HG03045 (cell line): Measurements from ENCODE around the gene RIC8B.

Source experiments
- ATAC-seq: cut with Tn5 transposase; IDR thresholded peaks from one replicate; pipeline ENCODE4 v1.9.1; 2021; ENCODE audit warnings: mild to moderate bottlenecking, moderate library complexity; ENCODE audit not compliant: unreplicated experiment

The RIC8B gene

GRCh38 chr12:106794369-106794768, 19.9 kb downstream of the RIC8B start:
- no peak for ATAC-seq

DNA sequence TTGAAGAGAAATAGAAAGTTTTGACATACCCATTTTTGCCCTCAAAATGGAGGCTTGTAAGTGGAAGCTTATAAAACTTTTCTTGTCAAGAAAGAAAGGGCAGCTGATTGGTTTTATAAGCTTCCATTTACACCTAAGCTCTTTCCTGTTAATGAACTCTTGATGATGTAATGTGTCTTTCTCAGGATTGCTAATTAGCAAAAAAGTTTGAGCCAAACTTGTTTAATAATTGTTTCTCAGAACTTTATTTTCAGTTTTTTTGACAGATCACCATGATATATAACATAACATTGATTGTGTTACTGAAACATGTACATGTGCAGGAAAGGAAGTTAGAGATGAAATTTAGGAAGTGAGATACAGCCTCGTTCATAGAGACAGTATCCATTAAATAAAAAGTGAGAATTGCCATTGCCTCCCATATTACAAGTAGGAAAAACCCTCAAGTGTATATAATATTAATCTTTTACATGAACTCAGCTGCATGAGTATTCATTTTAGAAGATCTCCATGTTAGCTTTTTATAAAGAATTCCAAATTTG, 26.8 kb downstream of the RIC8B start:
- ATAC-seq = no peak

DNA sequence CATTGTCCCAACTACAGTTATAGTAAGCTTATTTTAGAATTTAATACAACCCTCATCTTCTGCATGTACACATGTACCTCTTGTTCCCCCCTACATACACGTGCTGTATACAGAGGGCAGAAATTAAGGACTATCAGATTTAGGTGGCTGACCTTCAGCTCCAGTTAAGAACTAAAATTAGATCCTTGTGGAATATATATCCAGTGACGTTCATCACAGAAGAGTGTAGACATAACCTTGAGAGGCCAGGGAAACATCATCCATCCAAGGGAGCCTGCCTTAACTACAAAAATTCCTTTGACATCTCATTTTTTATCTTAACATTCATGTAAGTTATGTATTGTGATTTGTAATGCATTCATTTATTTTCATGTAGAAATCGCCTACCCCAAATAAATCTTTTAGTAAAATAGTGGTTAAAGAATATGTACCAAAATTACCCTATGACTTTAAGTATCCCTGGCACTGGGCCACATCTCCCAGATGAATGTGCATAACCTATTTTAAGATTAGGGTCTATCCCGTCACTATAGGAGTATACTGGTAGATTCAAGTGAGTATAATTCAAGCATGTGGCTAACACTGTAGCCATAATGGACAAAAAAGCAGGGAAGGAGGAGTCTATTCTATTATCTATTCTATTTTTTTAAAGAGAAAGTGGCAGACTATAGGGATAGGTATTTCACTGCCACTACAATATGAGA, 27.5 kb downstream of the RIC8B start:
- ATAC-seq = no peak

GRCh38 chr12:106804668-106805067, 30.2 kb downstream of the RIC8B start:
- ATAC-seq = no peak

GRCh38 chr12:106814714-106815113, 40.2 kb downstream of the RIC8B start:
- ATAC-seq = no peak

DNA sequence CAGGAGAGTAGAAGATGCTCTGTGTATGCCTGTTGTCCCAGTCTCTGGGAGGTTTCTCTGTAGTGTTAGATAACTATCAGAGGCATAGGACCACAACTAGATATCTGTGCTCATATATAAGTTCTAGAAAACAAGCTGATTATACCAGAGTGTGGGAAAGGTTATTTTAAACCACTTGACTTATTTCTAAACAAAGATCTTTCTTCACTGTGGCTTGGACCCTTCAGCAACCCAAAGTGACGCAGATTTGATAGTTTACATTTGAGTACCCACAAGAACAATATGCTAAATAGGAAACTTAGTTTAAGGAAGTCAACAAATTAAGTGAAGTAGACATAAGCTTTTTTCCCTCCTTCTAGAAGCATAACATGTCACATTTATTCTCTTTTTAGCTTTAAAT, 41.3 kb downstream of the RIC8B start:
- ATAC-seq = no peak

- ATAC-seq = no peak
Measured at GRCh38 chr12:106816231-106816630, 41.7 kb downstream of the RIC8B start.

- ATAC-seq = no peak
Measured at GRCh38 chr12:106819991-106820390, 45.5 kb downstream of the RIC8B start.

DNA sequence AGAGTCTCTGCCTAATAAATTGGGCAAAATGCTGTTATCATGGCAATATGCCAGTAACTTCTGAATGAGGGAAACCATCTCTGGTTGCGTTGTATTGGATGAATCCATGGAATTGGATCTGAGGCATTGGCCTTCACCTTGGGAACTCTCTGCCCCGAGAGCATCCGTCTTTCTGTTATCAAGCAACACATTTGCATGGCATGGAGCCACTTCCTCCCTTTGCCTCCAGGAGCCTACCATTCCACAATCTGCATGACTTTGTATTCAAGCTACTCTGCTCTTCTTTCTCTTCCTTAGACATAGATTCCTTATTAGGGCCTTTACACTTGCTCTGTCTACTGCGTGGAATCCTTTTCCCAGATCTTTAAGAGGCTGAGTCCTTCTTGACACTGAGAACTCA, 57.2 kb downstream of the RIC8B start:
- no peak for ATAC-seq

GRCh38 chr12:106837782-106838181, 63.3 kb downstream of the RIC8B start:
- ATAC-seq = no peak

GRCh38 chr12:106839333-106839732, 64.9 kb downstream of the RIC8B start:
- no peak for ATAC-seq

- no peak for ATAC-seq
Measured at GRCh38 chr12:106840243-106840642, 65.8 kb downstream of the RIC8B start.

- ATAC-seq = no peak
Measured at GRCh38 chr12:106841510-106842302, 67.2 kb downstream of the RIC8B start.

GRCh38 chr12:106845902-106846301, 71.4 kb downstream of the RIC8B start:
- no peak for ATAC-seq

GRCh38 chr12:106847861-106848260, 73.4 kb downstream of the RIC8B start:
- no peak for ATAC-seq

DNA sequence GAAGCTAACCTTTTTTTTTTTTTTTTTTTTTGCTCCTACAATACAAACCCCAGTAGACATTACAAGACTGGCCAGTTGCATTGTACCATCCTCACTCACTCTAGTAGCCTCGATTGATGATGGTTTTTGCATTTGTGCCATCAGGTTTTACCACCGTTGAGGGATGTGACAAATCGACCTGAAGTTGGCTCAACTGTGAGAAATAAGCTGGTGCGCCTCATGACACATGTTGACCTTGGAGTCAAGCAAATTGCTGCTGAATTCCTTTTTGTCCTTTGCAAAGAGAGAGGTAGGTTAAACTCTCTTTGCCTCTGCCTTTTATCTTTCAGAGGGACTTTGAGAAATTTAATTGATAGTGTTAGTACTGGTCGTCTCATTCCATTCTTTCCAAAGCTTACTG, 76.8 kb downstream of the RIC8B start:
- ATAC-seq = no peak

GRCh38 chr12:106854723-106855122, 80.2 kb downstream of the RIC8B start:
- no peak for ATAC-seq

- ATAC-seq = no peak
Measured at GRCh38 chr12:106855221-106855758, 80.8 kb downstream of the RIC8B start.

- no peak for ATAC-seq
Measured at GRCh38 chr12:106861984-106862916, 87.8 kb downstream of the RIC8B start.

DNA sequence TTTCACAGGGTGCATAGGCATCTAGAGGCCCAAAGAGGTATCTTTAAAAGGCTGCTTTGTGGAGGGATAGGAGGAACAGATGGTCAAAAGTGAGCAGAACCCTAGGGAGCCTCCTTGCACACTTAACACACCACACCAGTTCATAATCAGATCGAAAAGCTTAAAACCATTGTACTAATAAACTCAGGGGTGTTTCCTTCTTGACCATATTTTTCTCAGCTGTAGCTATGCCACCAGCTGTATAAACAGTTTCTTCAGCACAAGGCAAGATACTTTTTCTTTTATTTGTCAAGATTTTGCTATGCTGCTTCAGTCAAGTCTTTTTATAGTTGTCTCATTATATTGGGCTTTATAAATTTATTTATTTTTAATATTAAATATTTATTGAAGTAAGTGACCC, 88.7 kb downstream of the RIC8B start:
- no peak for ATAC-seq

DNA sequence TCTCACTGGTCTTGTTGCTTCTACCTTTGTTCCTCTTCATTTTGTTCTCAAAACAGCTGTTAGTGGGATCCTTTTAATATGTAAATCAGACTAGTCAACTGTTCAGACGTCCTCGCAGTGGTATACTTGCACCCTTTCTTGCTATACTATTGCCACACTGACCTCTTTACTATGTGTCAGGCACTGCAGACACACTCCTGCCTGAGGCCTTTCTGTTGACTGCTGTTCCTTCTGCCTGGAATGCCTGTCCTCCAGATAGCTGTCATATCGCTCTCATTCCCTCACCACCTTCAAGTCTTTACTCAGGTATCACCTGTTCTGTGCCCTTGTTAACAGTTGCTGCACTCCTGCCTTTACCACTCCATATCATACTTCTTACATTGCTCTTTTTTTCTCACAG, 91.2 kb downstream of the RIC8B start:
- no peak for ATAC-seq
